ENCODE data around the gene CAPN12.
"Not testable (repeated sequence)": the region's sequence is repeated elsewhere in the genome, so short reads cannot be mapped to it uniquely, and the experiment has no call there.

The CAPN12 gene

DNA sequence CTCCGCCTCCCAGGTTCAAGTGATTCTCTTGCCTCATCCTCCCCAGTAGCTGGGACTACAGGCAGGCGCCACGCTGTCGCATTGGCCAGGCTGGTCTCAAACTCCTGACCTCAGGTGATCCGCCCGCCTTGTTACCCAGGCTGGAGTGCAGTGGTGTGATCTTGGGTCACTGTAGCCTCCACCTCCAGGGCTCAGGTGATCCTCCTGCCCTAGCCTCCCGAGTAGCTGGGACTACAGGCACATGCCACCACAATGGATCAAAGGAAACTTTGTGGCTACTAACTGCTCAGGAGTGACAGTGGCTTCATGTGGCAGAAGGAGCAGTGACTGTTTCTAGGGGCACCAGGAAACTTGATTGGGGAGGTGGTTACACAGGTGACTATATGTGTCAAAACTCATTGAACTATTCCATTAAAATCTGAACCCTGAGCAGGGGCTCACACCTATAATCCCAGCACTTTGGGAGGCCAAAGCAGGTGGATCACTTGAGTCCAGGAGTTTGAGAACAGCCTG lies 41.0 kb upstream of the CAPN12 start:
- H3K27ac ChIP-seq (ENCODE audit: low read depth, low read length), result no peak overlapping the region
- H3K36me3 ChIP-seq (ENCODE audit: control insufficient read depth, insufficient read depth, low read length), result no peaks in the 10 kb centered on the region
- H3K4me3 ChIP-seq (ENCODE audit: low read depth, low read length), result no peak overlapping the region
- H3K4me1 ChIP-seq (ENCODE audit: control insufficient read depth, insufficient read depth, low read length), result no peaks in the 10 kb centered on the region
- H3K9ac ChIP-seq (ENCODE audit: low read depth, low read length), result no peak overlapping the region
- H3K9me3 ChIP-seq (ENCODE audit: control insufficient read depth, insufficient read depth, low read length), result no peaks in the 10 kb centered on the region
- no peaks in the 10 kb centered on the region for H3K27me3 ChIP-seq (ENCODE audit: control insufficient read depth, insufficient read depth, low read length)

DNA sequence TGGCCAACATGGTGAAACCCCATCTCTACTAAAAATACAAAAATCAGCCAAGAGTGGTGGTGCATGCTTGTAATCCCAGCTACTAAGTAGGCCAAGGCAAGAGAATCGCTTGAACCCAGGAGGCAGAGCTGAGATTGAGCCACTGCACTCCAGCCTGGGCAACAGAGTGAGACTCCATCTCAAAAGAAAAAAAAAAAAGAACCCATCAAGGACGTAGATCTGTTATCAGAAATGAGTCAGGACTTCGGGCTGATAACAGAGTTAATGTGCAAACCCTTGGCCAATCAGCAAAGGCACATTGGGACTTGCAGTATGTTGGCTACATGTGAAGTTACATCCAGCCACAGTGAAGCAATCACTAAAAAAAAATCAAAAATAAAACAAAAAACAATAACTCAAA lies 40.0 kb upstream of the CAPN12 start:
- Histone ChIP-seq H3K9ac (ENCODE audit: low read depth, low read length) (no peak overlapping the region), H3K4me1 (ENCODE audit: control insufficient read depth, insufficient read depth, low read length) (no peaks in the 10 kb centered on the region), H3K27me3 (ENCODE audit: control insufficient read depth, insufficient read depth, low read length) (no peaks in the 10 kb centered on the region), H3K4me3 (ENCODE audit: low read depth, low read length) (no peak overlapping the region), H3K27ac (ENCODE audit: low read depth, low read length) (no peak overlapping the region), H3K36me3 (ENCODE audit: control insufficient read depth, insufficient read depth, low read length) (no peaks in the 10 kb centered on the region), H3K9me3 (ENCODE audit: control insufficient read depth, insufficient read depth, low read length) (no peaks in the 10 kb centered on the region)

DNA sequence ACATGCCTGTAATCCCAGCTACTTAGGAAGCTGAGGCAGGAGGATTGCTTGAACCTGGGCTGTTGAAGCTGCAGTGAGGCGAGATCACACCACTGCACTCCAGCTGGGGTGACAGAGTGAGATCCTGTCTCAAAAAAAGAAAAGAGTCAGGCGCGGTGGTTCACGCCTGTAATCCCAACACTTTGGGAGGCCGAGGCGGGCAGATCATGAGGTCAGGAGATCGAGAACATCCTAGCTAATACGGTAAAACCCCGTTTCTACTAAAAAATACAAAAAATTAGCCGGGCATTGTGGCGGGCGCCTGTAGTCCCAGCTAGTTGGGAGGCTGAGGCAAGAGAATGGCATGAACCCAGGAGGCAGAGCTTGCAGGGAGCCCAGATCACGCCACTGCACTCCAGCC lies 37.9 kb upstream of the CAPN12 start:
- H3K4me1 ChIP-seq (ENCODE audit: control insufficient read depth, insufficient read depth, low read length); H3K4me3 ChIP-seq (ENCODE audit: low read depth, low read length); H3K27ac ChIP-seq (ENCODE audit: low read depth, low read length); H3K9ac ChIP-seq (ENCODE audit: low read depth, low read length); H3K9me3 ChIP-seq (ENCODE audit: control insufficient read depth, insufficient read depth, low read length); H3K36me3 ChIP-seq (ENCODE audit: control insufficient read depth, insufficient read depth, low read length); H3K27me3 ChIP-seq (ENCODE audit: control insufficient read depth, insufficient read depth, low read length): not testable (repeated sequence)

DNA sequence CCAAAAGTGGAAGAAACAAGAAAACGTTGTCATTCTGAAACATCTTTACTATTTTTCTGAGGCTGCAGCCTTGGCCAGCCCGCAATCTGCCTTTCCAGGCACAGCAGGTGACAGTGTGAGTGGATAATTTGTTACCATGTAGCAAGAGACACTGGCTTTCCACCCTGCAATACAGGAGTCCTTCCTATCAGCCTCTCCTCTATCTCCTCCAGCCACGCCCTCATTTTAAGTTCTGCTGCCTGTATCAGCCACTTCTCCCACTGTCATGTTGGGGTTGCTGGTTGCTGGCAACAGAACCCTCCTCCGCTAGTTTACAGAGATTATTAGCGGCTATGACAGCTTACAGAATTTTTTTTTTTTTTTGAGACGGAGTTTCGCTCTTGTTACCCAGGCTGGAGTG lies 36.8 kb upstream of the CAPN12 start:
- no peaks in the 10 kb centered on the region for H3K27me3 ChIP-seq (ENCODE audit: control insufficient read depth, insufficient read depth, low read length)
- H3K4me3 ChIP-seq (ENCODE audit: low read depth, low read length), result no peak overlapping the region
- H3K4me1 ChIP-seq (ENCODE audit: control insufficient read depth, insufficient read depth, low read length), result no peaks in the 10 kb centered on the region
- no peak overlapping the region for H3K27ac ChIP-seq (ENCODE audit: low read depth, low read length)
- H3K36me3 ChIP-seq (ENCODE audit: control insufficient read depth, insufficient read depth, low read length), result no peaks in the 10 kb centered on the region
- no peak overlapping the region for H3K9ac ChIP-seq (ENCODE audit: low read depth, low read length)
- H3K9me3 ChIP-seq (ENCODE audit: control insufficient read depth, insufficient read depth, low read length), result no peaks in the 10 kb centered on the region

DNA sequence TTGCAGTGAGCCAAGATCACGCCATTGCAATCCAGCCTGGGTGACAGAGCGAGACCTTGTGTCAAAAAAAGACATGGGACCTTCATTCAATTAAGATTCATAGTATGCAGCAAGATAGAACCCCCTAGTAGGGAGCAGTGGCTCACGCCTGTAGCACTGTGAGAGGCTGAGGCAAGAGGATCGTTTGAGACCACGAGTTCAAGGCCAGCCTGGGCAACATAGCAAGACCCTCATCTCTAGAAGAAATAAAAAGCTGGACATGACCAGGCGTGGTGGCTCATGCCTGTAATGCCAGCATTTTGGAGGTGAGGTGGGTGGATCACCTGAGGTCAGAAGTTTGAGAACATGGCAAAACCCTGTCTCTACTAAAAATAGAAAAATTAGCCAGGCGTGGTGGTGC lies 36.2 kb upstream of the CAPN12 start:
- H3K27ac ChIP-seq (ENCODE audit: low read depth, low read length), result no peak overlapping the region
- H3K4me3 ChIP-seq (ENCODE audit: low read depth, low read length), result no peak overlapping the region

DNA sequence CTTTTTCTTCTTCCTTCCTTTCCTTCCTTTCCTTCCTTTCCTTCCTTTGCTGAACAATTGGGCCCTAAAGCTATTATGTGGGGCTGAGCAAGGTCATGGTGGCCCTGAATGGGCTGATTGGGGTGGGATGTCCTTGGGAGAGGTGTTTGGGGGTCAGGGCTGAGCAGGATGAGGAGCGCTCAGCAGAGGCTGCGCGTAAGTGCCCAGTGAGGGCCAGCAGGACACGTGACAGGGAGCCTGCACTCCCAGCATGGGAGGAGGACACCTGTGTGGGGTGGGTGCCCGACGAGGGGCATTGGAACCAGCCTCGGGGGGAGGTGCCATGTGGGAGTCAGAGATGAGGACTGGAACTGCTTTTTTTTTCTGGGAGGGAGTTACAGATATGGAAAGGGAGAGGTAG lies 34.5 kb upstream of the CAPN12 start:
- no peak overlapping the region for H3K9ac ChIP-seq (ENCODE audit: low read depth, low read length)
- H3K4me1 ChIP-seq (ENCODE audit: control insufficient read depth, insufficient read depth, low read length), result no peaks in the 10 kb centered on the region
- H3K36me3 ChIP-seq (ENCODE audit: control insufficient read depth, insufficient read depth, low read length), result no peaks in the 10 kb centered on the region
- H3K9me3 ChIP-seq (ENCODE audit: control insufficient read depth, insufficient read depth, low read length), result no peaks in the 10 kb centered on the region
- H3K27me3 ChIP-seq (ENCODE audit: control insufficient read depth, insufficient read depth, low read length), result no peaks in the 10 kb centered on the region
- H3K4me3 ChIP-seq (ENCODE audit: low read depth, low read length), result no peak overlapping the region
- no peak overlapping the region for H3K27ac ChIP-seq (ENCODE audit: low read depth, low read length)

More for the DNA sequence above, 36.2 kb upstream of the CAPN12 start:
- Histone ChIP-seq H3K9ac (ENCODE audit: low read depth, low read length) (no peak overlapping the region), H3K9me3 (ENCODE audit: control insufficient read depth, insufficient read depth, low read length) (no peaks in the 10 kb centered on the region), H3K4me1 (ENCODE audit: control insufficient read depth, insufficient read depth, low read length) (no peaks in the 10 kb centered on the region), H3K27me3 (ENCODE audit: control insufficient read depth, insufficient read depth, low read length) (no peaks in the 10 kb centered on the region), H3K36me3 (ENCODE audit: control insufficient read depth, insufficient read depth, low read length) (no peaks in the 10 kb centered on the region)

DNA sequence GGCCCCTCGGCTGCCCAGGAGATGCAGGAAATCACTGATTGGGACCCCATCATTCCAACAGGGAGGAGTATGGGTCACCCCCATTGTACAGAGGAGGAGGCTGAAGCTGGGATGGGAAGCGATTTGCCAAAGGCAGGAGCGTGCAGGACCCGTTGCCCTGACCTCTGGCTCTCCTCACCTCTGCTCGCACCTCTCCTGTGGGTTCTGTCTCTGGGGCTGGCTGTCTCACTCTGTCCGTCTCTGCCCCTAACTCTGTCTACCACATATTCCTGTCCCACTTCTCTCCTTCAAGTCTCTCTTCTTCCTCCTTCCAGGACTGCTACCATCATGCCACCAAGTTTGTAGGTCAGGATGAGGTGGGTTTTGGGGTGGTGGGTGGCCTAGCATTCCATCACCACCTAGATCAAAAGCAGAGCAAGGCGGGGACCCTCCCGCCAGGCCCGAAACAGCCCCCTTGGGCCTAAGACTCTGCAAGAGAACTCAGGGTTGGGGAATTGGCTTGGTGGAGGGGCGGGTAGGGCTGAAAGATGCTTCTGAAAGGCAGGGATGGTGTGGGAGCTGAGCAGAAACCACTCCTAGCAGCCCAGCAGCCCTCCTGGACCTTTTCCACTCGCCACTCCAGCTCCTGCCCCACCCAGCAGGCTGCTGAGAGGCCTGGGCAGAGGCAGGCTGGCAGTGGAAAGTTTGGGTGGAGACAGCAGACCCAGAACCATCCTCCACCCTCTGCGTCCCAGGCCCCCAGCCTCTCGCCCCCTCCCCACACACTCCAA lies 30.1 kb upstream of the CAPN12 start:
- H3K4me1 ChIP-seq (ENCODE audit: control insufficient read depth, insufficient read depth, low read length), result no peaks in the 10 kb centered on the region
- no peaks in the 10 kb centered on the region for H3K9me3 ChIP-seq (ENCODE audit: control insufficient read depth, insufficient read depth, low read length)
- H3K9ac ChIP-seq (ENCODE audit: low read depth, low read length), result no peak overlapping the region
- no peak overlapping the region for H3K27ac ChIP-seq (ENCODE audit: low read depth, low read length)
- no peak overlapping the region for H3K4me3 ChIP-seq (ENCODE audit: low read depth, low read length)
- H3K36me3 ChIP-seq (ENCODE audit: control insufficient read depth, insufficient read depth, low read length), result no peaks in the 10 kb centered on the region
- H3K27me3 ChIP-seq (ENCODE audit: control insufficient read depth, insufficient read depth, low read length), result no peaks in the 10 kb centered on the region

DNA sequence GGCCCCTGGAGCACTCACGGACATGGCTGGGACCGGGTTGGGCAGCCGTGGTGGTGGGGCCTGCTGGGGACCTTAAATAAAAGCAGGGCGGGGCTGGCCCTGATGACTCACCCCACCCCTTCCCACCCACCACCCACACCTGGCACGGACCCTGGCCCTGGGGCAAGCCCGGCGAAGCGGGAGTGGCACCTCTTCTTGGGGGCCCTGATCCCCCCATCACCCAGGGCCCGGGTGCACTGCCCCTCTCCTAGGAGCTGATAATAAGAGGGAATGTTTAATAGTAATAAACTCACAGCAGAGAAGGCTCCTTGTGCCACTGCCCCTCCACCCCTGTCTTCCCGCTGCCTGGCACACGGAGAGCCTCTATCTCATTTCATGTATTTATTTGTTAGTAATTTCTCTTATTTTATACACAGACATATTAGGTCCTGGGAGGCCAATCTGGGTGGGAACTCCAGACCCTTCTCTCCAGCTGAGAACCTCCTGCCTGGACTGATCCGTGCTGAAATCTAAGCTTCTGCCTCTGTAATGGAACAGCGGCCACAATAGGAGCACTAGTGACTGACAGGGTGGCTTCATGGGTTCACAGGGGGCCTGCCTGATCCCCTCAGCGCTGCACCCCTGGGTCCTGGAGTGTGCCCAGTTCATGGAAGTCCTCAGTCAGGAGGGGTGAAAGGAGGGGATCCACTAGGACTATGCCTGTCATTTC lies 29.3 kb upstream of the CAPN12 start, which contains the start of gene LGALS7:
LGALS7 (minus strand) TSS at position 49 of the 709 bp plus-strand sequence; CDS start at position 24, 25 bp downstream.
- no peak within 1 kb of the TSS for H3K4me3 ChIP-seq (ENCODE audit: low read depth, low read length)
- H3K27ac ChIP-seq (ENCODE audit: low read depth, low read length), result no peak within 1 kb of the TSS
- H3K4me1 ChIP-seq (ENCODE audit: control insufficient read depth, insufficient read depth, low read length), result no peaks in the 10 kb centered on the region
- H3K9ac ChIP-seq (ENCODE audit: low read depth, low read length), result no peak within 1 kb of the TSS
- H3K9me3 ChIP-seq (ENCODE audit: control insufficient read depth, insufficient read depth, low read length), result no peaks in the 10 kb centered on the region
- H3K36me3 ChIP-seq (ENCODE audit: control insufficient read depth, insufficient read depth, low read length), result no peaks in the 10 kb centered on the region
- H3K27me3 ChIP-seq (ENCODE audit: control insufficient read depth, insufficient read depth, low read length), result no peaks in the 10 kb centered on the region

DNA sequence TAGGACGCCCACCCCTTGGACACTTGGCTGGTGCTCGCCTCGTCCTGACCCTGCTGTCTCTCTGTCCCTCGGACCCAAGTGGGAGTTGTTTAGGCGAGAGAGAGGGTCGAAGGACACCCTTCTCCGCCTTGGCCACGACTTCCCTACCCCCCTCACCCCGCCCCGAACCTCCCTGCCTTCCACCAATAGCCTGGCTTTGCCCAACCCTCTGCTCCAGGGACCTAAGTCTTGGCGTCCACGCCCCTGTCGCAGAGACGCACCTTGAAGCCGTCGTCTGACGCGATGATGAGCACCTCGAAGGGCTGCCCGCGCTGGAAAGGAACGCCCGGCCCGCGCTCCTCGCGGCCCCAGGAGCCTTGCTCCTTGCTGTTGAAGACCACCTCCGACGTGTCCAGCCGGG lies 27.3 kb upstream of the CAPN12 start:
- H3K27me3 ChIP-seq (ENCODE audit: control insufficient read depth, insufficient read depth, low read length); H3K9me3 ChIP-seq (ENCODE audit: control insufficient read depth, insufficient read depth, low read length); H3K4me1 ChIP-seq (ENCODE audit: control insufficient read depth, insufficient read depth, low read length); H3K4me3 ChIP-seq (ENCODE audit: low read depth, low read length); H3K9ac ChIP-seq (ENCODE audit: low read depth, low read length); H3K27ac ChIP-seq (ENCODE audit: low read depth, low read length); H3K36me3 ChIP-seq (ENCODE audit: control insufficient read depth, insufficient read depth, low read length): not testable (repeated sequence)

DNA sequence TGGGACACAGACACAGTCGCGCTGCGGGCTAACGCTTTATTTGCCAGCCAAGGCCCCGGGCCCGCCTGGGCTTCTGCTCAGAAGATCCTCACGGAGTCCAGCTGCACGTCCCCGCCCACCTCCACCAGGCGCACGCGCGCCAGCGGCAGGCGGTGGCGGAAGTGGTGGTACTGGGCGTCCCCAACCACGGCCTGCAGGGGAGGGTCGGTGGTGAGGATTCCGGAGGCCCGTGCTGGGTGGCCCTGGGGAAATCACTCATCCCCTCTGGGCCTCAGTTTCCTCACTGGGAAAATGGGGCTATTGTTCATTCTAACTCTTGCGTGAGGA lies 26.6 kb upstream of the CAPN12 start:
- H3K4me3 ChIP-seq (ENCODE audit: low read depth, low read length); H3K36me3 ChIP-seq (ENCODE audit: control insufficient read depth, insufficient read depth, low read length); H3K27me3 ChIP-seq (ENCODE audit: control insufficient read depth, insufficient read depth, low read length); H3K9ac ChIP-seq (ENCODE audit: low read depth, low read length); H3K4me1 ChIP-seq (ENCODE audit: control insufficient read depth, insufficient read depth, low read length); H3K27ac ChIP-seq (ENCODE audit: low read depth, low read length); H3K9me3 ChIP-seq (ENCODE audit: control insufficient read depth, insufficient read depth, low read length): not testable (repeated sequence)

DNA sequence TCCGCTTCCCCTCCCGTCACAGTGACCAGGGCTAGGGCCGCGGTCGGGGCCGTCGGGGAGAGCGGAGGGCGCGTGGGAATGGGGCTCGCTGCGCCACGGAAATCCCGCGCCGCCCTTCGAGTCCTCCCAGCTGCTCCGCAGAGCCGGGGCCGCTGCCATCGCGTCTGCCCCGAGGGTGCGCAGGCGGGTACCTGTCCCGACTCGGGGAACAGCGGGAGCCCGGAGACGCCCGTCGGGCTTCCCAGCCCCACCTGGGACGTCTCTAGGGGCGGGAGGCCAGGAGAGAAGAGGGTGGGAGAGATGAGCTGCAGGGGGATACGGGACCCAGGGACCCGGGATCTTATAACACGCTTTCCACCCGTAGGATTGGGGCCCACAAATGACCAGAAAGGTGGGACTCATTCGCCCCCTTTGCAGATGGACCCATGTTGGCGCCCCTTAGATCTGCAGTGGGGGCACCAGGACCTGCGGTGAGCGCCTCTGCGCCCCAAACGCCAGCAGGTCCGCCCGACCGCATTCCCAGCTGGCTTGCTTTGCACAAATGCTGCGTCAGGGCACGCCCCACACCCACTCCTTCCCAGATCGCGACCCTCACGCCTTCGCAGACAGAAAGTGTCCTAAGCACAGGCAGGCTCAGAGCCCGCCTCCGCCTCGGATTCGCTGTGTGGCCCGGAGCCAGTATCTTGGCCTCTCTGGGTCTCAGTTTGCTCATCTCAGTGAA lies 26.1 kb upstream of the CAPN12 start:
- not testable (repeated sequence) for H3K27me3 ChIP-seq (ENCODE audit: control insufficient read depth, insufficient read depth, low read length); H3K9ac ChIP-seq (ENCODE audit: low read depth, low read length); H3K9me3 ChIP-seq (ENCODE audit: control insufficient read depth, insufficient read depth, low read length); H3K4me1 ChIP-seq (ENCODE audit: control insufficient read depth, insufficient read depth, low read length); H3K36me3 ChIP-seq (ENCODE audit: control insufficient read depth, insufficient read depth, low read length); H3K27ac ChIP-seq (ENCODE audit: low read depth, low read length); H3K4me3 ChIP-seq (ENCODE audit: low read depth, low read length)

Data from HUES48 (cell line).